HL-60 (cell line): ENCODE measurements around the gene GMDS.

Experiments used
- CTCF ChIP-seq: IDR thresholded peaks from one replicate; pipeline ENCODE4 v1.5.1; 2011; ENCODE audit warnings: low read length, control low read depth, inconsistent platforms; ENCODE audit not compliant: insufficient read depth
- GABPA ChIP-seq: IDR thresholded peaks from 2 replicates; pipeline ENCODE4 v1.6.1; 2012; ENCODE audit warnings: low read depth
- POLR2AphosphoS5 ChIP-seq: IDR thresholded peaks from 2 replicates; pipeline ENCODE4 v1.6.1; 2012; ENCODE audit warnings: low read depth
- REST ChIP-seq: IDR thresholded peaks from 2 replicates; pipeline ENCODE4 v1.6.1; 2012; ENCODE audit warnings: low read depth; ENCODE audit not compliant: insufficient replicate concordance
- SPI1 ChIP-seq: IDR thresholded peaks from 2 replicates; pipeline ENCODE4 v1.6.1; 2012; ENCODE audit warnings: low read depth, mild to moderate bottlenecking, borderline replicate concordance

GRCh38 chr6:1820714-1821113, 424.7 kb downstream of the GMDS start:
- no peak for TF ChIP-seq CTCF
- no peak for TF ChIP-seq REST
- TF ChIP-seq POLR2AphosphoS5, result no peak
- TF ChIP-seq SPI1, result no peak
- no peak for TF ChIP-seq GABPA
